A204.1 (cell line): ENCODE measurements around the gene DYDC2.
"Not testable (repeated sequence)": the region's sequence is repeated elsewhere in the genome, so short reads cannot be mapped to it uniquely, and the experiment has no call there.

Source experiments
- FAIRE-seq: peaks from 2 replicates; lab custom pipeline; 2012; peaks lifted over from hg19 to GRCh38; lab: Jason Lieb, UNC

The DYDC2 gene

DNA sequence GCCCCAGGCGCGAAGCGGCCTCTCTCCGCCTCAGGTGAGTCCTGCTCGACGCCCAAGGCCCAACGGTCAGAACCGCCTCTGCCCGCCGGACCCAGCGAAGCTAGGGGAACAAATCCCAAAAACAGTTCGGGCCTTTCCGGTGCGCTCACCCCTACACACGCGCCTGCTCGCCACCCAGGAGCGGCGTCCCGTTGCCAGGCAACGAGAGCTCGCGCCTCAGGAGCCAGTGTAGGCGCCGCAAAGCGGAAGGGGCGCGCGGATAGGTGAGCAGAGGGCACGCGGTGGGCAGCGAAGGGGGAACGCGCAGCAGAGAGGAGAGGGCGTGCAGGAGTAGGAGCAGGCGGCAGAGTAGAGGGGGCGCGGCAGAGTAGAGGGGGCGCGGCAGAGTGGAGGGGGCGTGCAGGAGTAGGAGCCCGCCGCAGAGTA is at the start of gene DYDC2, which contains the start of gene DYDC1:
DYDC2 (plus strand) TSS at position 219 of the 426 bp plus-strand sequence. CDS start 5,663 bp downstream, outside the sequence.
DYDC1 (minus strand) TSS at position 193 of the 426 bp plus-strand sequence. CDS start 4,154 bp downstream, outside the sequence.
- no peak for FAIRE-seq

GRCh38 chr10:80313523-80313922 is 43.1 kb upstream of the DYDC2 start:
- no peak for FAIRE-seq

DNA sequence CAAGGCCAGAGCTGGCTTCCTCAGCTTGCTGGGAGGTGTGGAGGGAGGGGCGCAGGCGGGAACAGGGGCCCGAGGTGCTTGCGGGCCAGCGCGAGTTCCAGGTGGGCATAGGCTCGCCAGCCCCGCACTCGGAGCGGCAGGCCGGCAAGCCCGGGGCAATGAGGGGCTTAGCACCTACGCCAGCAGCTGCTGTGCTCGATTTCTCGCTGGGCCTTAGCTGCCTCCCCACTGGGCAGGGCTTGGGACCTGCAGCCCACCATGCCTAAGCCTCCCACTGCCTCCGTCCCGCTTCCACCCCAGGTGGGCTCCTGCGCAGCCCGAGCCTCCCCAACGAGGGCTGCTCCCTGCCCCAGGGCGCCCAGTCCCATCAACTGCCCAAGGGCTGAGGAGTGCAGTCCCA is 41.2 kb upstream of the DYDC2 start:
- FAIRE-seq, result no peak

GRCh38 chr10:80318742-80319141 is 37.8 kb upstream of the DYDC2 start:
- FAIRE-seq, result no peak

DNA sequence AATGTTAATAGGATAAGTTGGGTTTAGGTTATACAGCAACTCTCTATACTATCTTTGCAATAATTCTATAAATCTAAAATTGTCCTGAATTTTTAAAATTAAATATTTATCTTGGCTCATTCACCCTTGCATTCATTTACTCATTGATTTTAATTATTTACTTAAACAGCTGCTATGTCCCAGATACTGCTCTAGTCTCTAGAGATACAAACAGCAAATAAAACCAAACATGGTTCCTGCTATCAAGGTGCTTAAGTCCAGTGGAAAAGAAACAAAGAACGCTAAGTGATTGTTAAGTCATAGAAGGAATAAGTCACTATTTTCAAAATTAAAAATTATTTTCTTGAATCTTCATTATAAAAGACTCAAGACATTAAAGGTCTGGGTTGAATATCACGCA is 37.3 kb upstream of the DYDC2 start:
- FAIRE-seq, result no peak

DNA sequence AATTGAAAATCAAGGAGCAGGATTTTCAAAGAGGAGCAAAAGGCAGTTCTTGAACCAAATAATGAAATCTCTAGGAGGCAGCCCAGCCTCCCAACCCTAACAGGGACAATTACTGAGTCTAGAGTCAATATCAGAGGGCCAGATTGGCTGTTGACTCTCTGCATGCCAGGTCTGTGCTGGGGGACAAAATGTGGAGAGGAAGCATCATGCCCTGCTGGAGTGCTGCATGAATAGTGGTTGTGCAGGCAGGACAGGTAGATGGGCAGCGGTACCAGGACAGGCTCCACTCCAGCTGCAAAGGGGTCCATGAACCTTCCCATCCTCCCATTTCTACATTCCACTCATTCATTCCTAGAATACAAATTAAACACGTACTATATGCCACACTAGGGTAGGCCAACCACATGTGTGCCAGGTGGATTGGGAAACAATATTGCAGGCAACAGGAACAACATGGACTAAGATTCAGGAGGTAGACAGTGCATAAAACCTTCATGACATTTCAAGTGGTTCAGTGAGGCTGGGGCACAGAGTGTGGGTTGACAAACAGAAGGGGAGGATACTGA is 36.8 kb upstream of the DYDC2 start:
- FAIRE-seq, result no peak

- FAIRE-seq, result no peak
These were observed 36.2 kb upstream of the DYDC2 start for GRCh38 chr10:80320377-80320776.

DNA sequence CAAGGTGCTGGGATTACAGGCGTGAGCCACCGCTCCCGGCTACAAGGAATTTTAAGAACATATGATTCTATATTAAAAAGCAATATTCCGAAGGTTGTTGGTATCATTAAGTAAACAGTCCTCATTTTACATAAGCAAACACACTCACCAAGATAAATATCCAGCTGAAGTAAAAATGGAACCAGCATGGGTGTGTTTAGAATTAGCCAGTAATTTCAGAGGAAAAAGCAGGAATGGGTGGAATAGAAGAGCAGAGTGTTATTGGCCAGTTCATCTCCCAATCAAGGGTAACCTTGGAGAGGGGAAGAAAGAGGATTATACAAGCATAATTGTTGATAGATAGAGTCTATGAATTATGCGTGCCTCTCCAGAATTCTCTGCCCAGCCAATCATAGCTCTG is 35.4 kb upstream of the DYDC2 start:
- FAIRE-seq, result no peak

DNA sequence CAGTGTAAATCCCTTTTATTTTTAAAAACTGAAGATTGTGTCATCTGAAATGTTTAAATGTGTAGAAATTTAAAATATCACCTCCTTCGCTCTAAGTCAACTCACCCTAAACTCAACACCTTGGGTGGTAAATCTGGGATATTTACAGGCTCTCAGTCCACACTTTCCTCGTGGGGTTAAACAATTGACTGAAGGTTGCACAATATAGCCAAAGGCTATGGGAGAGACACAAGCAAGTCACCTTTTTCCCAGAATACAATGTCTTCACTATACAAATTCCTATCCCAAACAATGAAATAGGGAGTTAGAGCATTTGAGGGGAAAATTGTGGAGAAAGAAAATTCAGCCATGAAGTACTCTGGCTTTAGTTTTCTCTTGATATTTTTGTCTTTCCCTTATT is 34.4 kb upstream of the DYDC2 start:
- FAIRE-seq, result no peak

DNA sequence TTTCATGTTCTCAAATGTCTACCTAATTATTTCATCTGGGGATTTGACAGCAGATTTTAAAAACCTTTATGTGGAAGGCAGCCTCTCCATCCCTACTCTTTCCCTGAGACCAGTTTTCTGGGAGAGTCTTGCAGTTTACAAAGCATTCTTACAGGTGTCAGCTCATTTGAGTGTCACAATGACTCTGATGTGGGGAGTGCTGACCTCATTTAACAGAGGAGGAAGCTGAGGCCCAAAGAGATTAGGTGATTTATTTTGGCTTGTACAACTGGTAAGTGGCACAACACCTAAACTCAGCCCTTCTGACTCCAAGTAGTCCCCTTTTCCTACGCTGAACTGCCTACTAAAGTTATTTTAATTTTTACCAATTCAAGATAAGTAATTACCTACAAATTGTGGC is 33.9 kb upstream of the DYDC2 start:
- FAIRE-seq, result no peak

- no peak for FAIRE-seq
These were observed 33.3 kb upstream of the DYDC2 start for GRCh38 chr10:80323311-80323710.

- no peak for FAIRE-seq
These were observed 32.5 kb upstream of the DYDC2 start for GRCh38 chr10:80324086-80324485.

GRCh38 chr10:80324891-80325364 is 31.7 kb upstream of the DYDC2 start:
- FAIRE-seq, result no peak

- FAIRE-seq, result no peak
These were observed 22.6 kb upstream of the DYDC2 start for GRCh38 chr10:80333983-80334382.

DNA sequence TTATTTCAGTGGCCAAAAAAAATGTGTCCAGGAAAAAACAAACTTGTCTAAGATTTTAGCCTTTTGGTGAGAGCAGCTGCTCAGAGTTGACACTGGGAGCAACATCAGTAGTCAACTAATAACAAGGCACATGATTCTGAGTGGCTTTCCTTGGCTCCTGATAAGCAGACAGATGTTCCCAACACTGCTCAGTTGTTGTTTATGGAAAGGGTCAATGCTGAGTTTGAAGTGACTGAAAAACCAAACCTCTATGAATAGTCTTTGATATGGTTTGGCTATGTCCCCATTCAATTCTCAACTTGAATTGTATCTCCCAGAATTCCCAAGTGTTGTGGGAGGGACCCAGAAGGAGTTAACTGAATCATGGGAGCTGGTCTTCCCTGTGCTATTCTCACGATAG is 12.3 kb upstream of the DYDC2 start:
- FAIRE-seq, result no peak

DNA sequence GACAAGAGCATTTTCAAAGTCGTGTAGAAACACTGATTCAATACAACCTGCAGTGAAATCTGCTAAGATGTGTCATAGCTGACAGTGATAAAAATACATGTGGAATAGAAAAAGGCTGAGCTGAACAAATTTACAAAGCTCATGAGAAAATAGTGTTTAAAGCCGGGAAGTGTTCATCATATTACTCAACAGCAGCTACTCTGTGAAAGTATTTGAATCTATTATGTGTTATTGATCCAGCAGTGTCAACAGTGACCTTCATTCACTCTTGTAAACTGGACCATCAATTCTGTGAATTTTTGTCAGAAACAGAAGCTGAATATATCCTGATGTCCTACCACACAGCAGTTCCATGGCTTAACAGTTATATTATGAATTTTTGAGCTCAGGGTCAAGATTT is 11.7 kb upstream of the DYDC2 start:
- FAIRE-seq, result no peak

DNA sequence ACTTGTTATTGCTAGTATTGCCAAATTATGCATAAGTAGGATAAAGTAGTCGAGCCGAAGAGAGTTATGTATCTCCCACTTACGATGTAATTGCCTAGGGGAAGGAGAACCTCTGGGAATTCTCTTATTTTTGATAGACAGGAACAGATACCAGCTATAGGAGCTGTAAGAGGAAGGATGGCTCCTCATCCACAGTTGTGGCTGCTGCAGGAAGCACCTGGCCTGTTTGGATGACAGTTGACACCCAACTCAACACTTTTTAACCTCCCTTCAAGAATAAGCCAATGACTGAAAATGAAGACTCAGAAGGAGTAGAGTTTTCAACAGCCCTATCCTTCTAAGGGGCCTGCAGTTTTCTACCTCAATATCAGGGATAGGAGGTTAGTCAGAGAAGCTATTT is 6.3 kb upstream of the DYDC2 start:
- FAIRE-seq, result no peak

GRCh38 chr10:80351220-80351619 is 5.4 kb upstream of the DYDC2 start:
- FAIRE-seq, result no peak

DNA sequence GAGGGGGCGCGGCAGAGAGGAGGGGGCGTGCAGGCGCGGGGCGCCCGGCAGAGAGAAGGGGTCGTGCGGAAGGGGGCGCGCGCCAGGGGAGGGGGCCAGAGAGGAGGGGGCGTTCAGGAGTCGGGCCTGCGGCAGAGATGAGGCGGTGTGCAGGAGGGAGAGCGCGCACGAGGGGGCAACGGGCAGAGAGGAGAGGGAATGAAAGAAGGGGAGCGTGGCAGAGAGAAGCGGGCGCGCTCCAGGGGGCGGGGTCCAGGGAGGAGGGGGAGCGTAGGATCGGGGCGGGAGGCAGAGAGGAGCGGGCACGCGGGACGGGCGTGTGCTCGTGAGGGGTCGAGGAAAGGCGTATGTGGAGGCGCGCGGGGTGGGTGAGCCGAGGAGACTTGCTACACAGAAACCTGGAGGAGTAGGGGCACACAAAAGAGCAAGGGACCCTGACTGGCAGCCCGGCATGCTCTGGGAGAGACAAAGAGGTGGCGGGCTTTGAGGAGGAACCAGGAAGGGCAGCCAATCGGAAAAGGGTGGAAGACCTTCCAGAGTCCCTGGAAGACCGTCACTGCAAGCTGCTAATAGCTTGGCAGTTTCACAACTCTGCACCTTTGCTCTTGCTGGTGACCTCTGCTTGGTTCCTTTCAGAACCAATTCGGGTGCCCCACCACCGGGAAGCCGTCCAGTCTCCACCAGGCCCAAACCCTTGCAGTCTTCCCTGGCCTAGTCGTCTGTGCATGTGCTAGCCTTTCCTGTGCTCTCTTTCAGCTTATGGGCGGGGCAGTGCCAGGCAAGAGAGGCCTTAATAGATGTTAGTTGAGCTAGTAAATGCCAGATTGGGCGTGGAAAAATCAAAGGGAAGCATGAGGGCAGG is 639 bp downstream of the DYDC2 start:
- no peak for FAIRE-seq

GRCh38 chr10:80357851-80358125 is 1.2 kb downstream of the DYDC2 start:
- no peak for FAIRE-seq

DNA sequence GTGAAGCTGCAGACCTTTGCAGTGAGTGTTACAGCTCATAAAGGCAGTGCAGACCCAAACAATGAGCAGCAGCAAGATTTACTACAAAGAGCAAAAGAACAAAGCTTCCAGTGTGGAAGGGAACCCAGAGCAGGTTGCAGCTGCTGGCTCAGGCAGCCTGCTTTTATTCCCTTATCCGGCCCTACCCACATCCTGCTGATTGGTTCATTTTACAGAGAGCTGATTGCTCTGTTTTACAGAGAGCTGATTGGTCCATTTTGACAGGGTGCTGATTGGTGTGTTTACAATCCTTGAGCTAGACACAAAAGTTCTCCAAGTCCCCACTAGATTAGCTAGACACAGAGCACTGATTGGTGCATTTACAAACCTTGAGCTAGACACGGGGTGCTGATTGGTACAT is 2.3 kb downstream of the DYDC2 start:
- not testable (repeated sequence) for FAIRE-seq

DNA sequence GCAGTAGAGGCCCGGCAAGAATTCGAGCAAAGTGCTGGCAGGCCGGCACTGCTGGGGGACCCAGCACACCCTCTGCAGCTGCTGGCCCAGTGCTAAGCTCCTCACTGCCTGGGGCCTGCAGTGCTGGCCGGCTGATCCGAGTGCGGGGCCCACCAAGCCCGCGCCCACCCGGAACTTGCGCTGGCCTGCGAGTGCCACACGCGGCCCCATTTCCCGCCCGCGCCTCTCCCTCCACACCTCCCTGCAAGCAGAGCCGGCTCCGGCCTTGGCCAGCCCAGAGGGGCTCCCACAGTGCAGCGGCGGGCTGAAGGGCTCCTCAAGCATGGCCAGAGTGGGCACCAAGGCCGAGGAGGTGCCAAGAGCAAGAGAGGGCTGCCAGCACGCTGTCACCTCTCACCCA is 3.1 kb downstream of the DYDC2 start:
- no peak for FAIRE-seq

GRCh38 chr10:80365510-80365909 is 8.9 kb downstream of the DYDC2 start:
- FAIRE-seq, result no peak

DNA sequence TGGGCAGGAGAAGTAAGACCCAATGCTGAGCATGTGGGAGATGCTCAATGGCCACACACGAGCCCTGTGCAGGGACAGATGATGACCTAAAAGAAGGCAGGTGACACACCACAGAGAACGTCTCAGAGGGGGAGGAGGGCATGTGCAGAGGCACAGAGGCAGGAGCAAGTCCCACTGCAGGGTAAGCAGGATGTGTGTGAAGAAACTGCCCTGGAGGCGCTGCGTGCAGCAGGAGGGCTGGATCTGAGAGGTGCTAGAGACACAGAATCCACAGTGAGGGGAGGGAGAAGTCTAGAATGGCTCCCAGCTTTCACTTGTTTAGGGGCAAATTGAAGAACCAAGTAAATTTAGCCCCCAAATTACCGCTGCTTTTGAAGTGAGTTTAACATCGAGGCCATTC is 14.9 kb downstream of the DYDC2 start:
- no peak for FAIRE-seq
